ENCODE results near the gene ANKS4B.

ANKS4B gene

GRCh38 chr16:21250072-21250923, 16.8 kb downstream of the ANKS4B start:
- TF ChIP-seq PAX5 (IDR thresholded peaks at IDR 0.05; ENCODE audit: insufficient read depth, low read length, severe bottlenecking) (no peak), SPI1 (IDR thresholded peaks at IDR 0.05; ENCODE audit: low read depth, low read length) (no peak), POLR2AphosphoS5 (IDR thresholded peaks at IDR 0.05; ENCODE audit: low read depth, low read length) (no peak), POU2F2 (IDR thresholded peaks at IDR 0.05; ENCODE audit: low read depth, low read length) (no peak), TAF1 (IDR thresholded peaks at IDR 0.05; ENCODE audit: low read depth, low read length) (no peak), POLR2A (IDR thresholded peaks at IDR 0.05; ENCODE audit: low read depth, low read length) (no peak)
- FAIRE-seq = no peak
- no peak for DNase-seq (ENCODE audit: insufficient read length, low spot score)

- no peak for DNase-seq (ENCODE audit: insufficient read length, low spot score)
- TF ChIP-seq SPI1 (IDR thresholded peaks at IDR 0.05; ENCODE audit: low read depth, low read length) (no peak), PAX5 (IDR thresholded peaks at IDR 0.05; ENCODE audit: insufficient read depth, low read length, severe bottlenecking) (no peak), TAF1 (IDR thresholded peaks at IDR 0.05; ENCODE audit: low read depth, low read length) (no peak), POU2F2 (IDR thresholded peaks at IDR 0.05; ENCODE audit: low read depth, low read length) (no peak)
- FAIRE-seq = no peak
Measured at GRCh38 chr16:21253470-21253869, 20.0 kb downstream of the ANKS4B start.

- FAIRE-seq (no peak), DNase-seq (ENCODE audit: insufficient read length, low spot score) (no peak)
- TF ChIP-seq PAX5 (IDR thresholded peaks at IDR 0.05; ENCODE audit: insufficient read depth, low read length, severe bottlenecking) (no peak), POLR2AphosphoS5 (IDR thresholded peaks at IDR 0.05; ENCODE audit: low read depth, low read length) (no peak), POU2F2 (IDR thresholded peaks at IDR 0.05; ENCODE audit: low read depth, low read length) (no peak), SPI1 (IDR thresholded peaks at IDR 0.05; ENCODE audit: low read depth, low read length) (no peak), TAF1 (IDR thresholded peaks at IDR 0.05; ENCODE audit: low read depth, low read length) (no peak), POLR2A (IDR thresholded peaks at IDR 0.05; ENCODE audit: low read depth, low read length) (no peak)
Measured at GRCh38 chr16:21256636-21257035, 23.1 kb downstream of the ANKS4B start.

GRCh38 chr16:21257284-21257683, 23.8 kb downstream of the ANKS4B start:
- TF ChIP-seq POLR2AphosphoS5 (IDR thresholded peaks at IDR 0.05; ENCODE audit: low read depth, low read length) (no peak), SPI1 (IDR thresholded peaks at IDR 0.05; ENCODE audit: low read depth, low read length) (no peak), POLR2A (IDR thresholded peaks at IDR 0.05; ENCODE audit: low read depth, low read length) (no peak), POU2F2 (IDR thresholded peaks at IDR 0.05; ENCODE audit: low read depth, low read length) (no peak)
- no peak for FAIRE-seq
- no peak for DNase-seq (ENCODE audit: insufficient read length, low spot score)

- no peak for FAIRE-seq
- TF ChIP-seq POU2F2 (IDR thresholded peaks at IDR 0.05; ENCODE audit: low read depth, low read length) = no peak
- TF ChIP-seq SPI1 (IDR thresholded peaks at IDR 0.05; ENCODE audit: low read depth, low read length) = no peak
- TF ChIP-seq POLR2A (IDR thresholded peaks at IDR 0.05; ENCODE audit: low read depth, low read length) = no peak
- TF ChIP-seq POLR2AphosphoS5 (IDR thresholded peaks at IDR 0.05; ENCODE audit: low read depth, low read length) = no peak
- TF ChIP-seq PAX5 (IDR thresholded peaks at IDR 0.05; ENCODE audit: insufficient read depth, low read length, severe bottlenecking) = no peak
- TF ChIP-seq TAF1 (IDR thresholded peaks at IDR 0.05; ENCODE audit: low read depth, low read length) = no peak
- no peak for DNase-seq (ENCODE audit: insufficient read length, low spot score)
Measured at GRCh38 chr16:21260870-21261791, 27.6 kb downstream of the ANKS4B start.

- DNase-seq (ENCODE audit: insufficient read length, low spot score) = no peak
- no peak for TF ChIP-seq POU2F2 (IDR thresholded peaks at IDR 0.05; ENCODE audit: low read depth, low read length)
- TF ChIP-seq SPI1 (IDR thresholded peaks at IDR 0.05; ENCODE audit: low read depth, low read length) = no peak
- no peak for TF ChIP-seq POLR2AphosphoS5 (IDR thresholded peaks at IDR 0.05; ENCODE audit: low read depth, low read length)
- TF ChIP-seq TAF1 (IDR thresholded peaks at IDR 0.05; ENCODE audit: low read depth, low read length) = no peak
- no peak for TF ChIP-seq PAX5 (IDR thresholded peaks at IDR 0.05; ENCODE audit: insufficient read depth, low read length, severe bottlenecking)
- no peak for TF ChIP-seq POLR2A (IDR thresholded peaks at IDR 0.05; ENCODE audit: low read depth, low read length)
- no peak for FAIRE-seq
Measured at GRCh38 chr16:21262779-21263639, 29.5 kb downstream of the ANKS4B start.

GRCh38 chr16:21263640-21264570, 30.4 kb downstream of the ANKS4B start:
- TF ChIP-seq PAX5 (IDR thresholded peaks at IDR 0.05; ENCODE audit: insufficient read depth, low read length, severe bottlenecking) = no peak
- TF ChIP-seq POLR2AphosphoS5 (IDR thresholded peaks at IDR 0.05; ENCODE audit: low read depth, low read length) = no peak
- TF ChIP-seq POU2F2 (IDR thresholded peaks at IDR 0.05; ENCODE audit: low read depth, low read length) = peak; percentile 86; the same call in 1 of the 2 replicates
- TF ChIP-seq SPI1 (IDR thresholded peaks at IDR 0.05; ENCODE audit: low read depth, low read length) = no peak
- no peak for TF ChIP-seq TAF1 (IDR thresholded peaks at IDR 0.05; ENCODE audit: low read depth, low read length)
- TF ChIP-seq POLR2A (IDR thresholded peaks at IDR 0.05; ENCODE audit: low read depth, low read length) = no peak
- DNase-seq (ENCODE audit: insufficient read length, low spot score) (peak; percentile 37), FAIRE-seq (peak; percentile 13)

- no peak for FAIRE-seq
- TF ChIP-seq POU2F2 (IDR thresholded peaks at IDR 0.05; ENCODE audit: low read depth, low read length) = no peak
- TF ChIP-seq POLR2A (IDR thresholded peaks at IDR 0.05; ENCODE audit: low read depth, low read length) = no peak
- no peak for TF ChIP-seq TAF1 (IDR thresholded peaks at IDR 0.05; ENCODE audit: low read depth, low read length)
- no peak for TF ChIP-seq SPI1 (IDR thresholded peaks at IDR 0.05; ENCODE audit: low read depth, low read length)
- no peak for TF ChIP-seq POLR2AphosphoS5 (IDR thresholded peaks at IDR 0.05; ENCODE audit: low read depth, low read length)
- no peak for TF ChIP-seq PAX5 (IDR thresholded peaks at IDR 0.05; ENCODE audit: insufficient read depth, low read length, severe bottlenecking)
- DNase-seq (ENCODE audit: insufficient read length, low spot score) = no peak
Measured at GRCh38 chr16:21264571-21265036, 31.1 kb downstream of the ANKS4B start.

Measured in GM12891 (cell line).